IMR-90 (cell line): ENCODE data around the gene NCSTN. TPM values are rescaled to one million over a fixed set of nuclear protein-coding genes. Genes with fewer than 3 reads are reported as not detected.

Source experiments
- ATAC-seq: fragments of 200-7000 bp; cut with Tn5 transposase; 2 replicates; pipeline ENCODE4 v1.9.1; 2020; ENCODE audit warnings: low read depth, mild to moderate bottlenecking, moderate library complexity
- BruUV-seq: library from RNA; stranded (reverse); fragments of 400-500 nt; replicated peaks from 2 replicates; lab custom pipeline; 2021; lab: Mats Ljungman, UMichigan
- CTCF ChIA-PET: fragments of 300-600 bp; formaldehyde crosslinking; extraction: SDS; loops from one replicate; lab custom pipeline; 2021; ENCODE audit warnings: antibody characterized with exemption; lab: Yijun Ruan, JAX
- POLR2A ChIA-PET: fragments of 300-600 bp; sonication (Branson Sonifier 250); formaldehyde crosslinking; loops from one replicate; lab custom pipeline; 2022; ENCODE audit warnings: antibody characterized with exemption; ENCODE audit not compliant: unreplicated experiment; lab: Charles Lee
- DNase-seq: peaks from one replicate; pipeline ENCODE4 v3.0.0; 2013
- H2AFZ ChIP-seq: replicated peaks from 2 replicates; pipeline ENCODE3; 2013; ENCODE audit warnings: low read length, mild to moderate bottlenecking; ENCODE audit not compliant: poor library complexity
- H2AK5ac ChIP-seq: 2 replicates; pipeline ENCODE4 v1.6.1; 2013; ENCODE audit warnings: low read depth, low read length, inconsistent platforms
- H2AK9ac ChIP-seq: replicated peaks from 2 replicates; pipeline ENCODE3; 2013; ENCODE audit warnings: mild to moderate bottlenecking, low read depth, low read length, moderate library complexity; ENCODE audit not compliant: poor library complexity
- H2BK120ac ChIP-seq: 2 replicates; pipeline ENCODE4 v1.6.1; 2013; ENCODE audit warnings: low read depth, low read length, inconsistent platforms
- H2BK15ac ChIP-seq: 3 replicates; pipeline ENCODE4 v1.6.1; 2013; ENCODE audit warnings: low read depth, low read length, inconsistent platforms
- H2BK20ac ChIP-seq: 2 replicates; pipeline ENCODE4 v1.6.1; 2013; ENCODE audit warnings: low read depth, mild to moderate bottlenecking, inconsistent platforms, low read length, moderate library complexity
- H2BK5ac ChIP-seq: 2 replicates; pipeline ENCODE4 v1.6.1; 2013; ENCODE audit warnings: mild to moderate bottlenecking, low read depth, low read length, inconsistent platforms; ENCODE audit not compliant: poor library complexity, severe bottlenecking
- H3K14ac ChIP-seq: replicated peaks from 2 replicates; pipeline ENCODE4 v1.6.1; 2013; ENCODE audit warnings: low read depth, low read length, inconsistent platforms
- H3K18ac ChIP-seq: 2 replicates; pipeline ENCODE4 v1.6.1; 2013; ENCODE audit warnings: low read depth, low read length, control low read depth
- H3K23ac ChIP-seq: 2 replicates; pipeline ENCODE4 v1.6.1; 2013; ENCODE audit warnings: low read depth, low read length, inconsistent platforms
- H3K27ac ChIP-seq: 2 replicates; pipeline ENCODE4 v1.5.1; 2013; ENCODE audit warnings: mild to moderate bottlenecking, control low read depth, low read length; ENCODE audit not compliant: insufficient read depth
- H3K27me3 ChIP-seq: 2 replicates; pipeline ENCODE4 v1.6.1; 2013; ENCODE audit warnings: low read length; ENCODE audit not compliant: control insufficient read depth, insufficient read depth
- H3K36me3 ChIP-seq: 2 replicates; pipeline ENCODE4 v1.6.1; 2013; ENCODE audit warnings: low read length, mixed read lengths; ENCODE audit not compliant: control insufficient read depth, insufficient read depth
- H3K4ac ChIP-seq: 2 replicates; pipeline ENCODE4 v1.6.1; 2013; ENCODE audit warnings: low read depth, low read length, inconsistent platforms
- H3K4me1 ChIP-seq: 2 replicates; pipeline ENCODE4 v1.6.1; 2013; ENCODE audit warnings: low read length, mixed read lengths; ENCODE audit not compliant: control insufficient read depth, insufficient read depth
- H3K4me2 ChIP-seq: 2 replicates; pipeline ENCODE4 v1.6.1; 2013; ENCODE audit warnings: low read depth, mild to moderate bottlenecking, control low read depth, low read length, moderate library complexity
- H3K4me3 ChIP-seq: 2 replicates; pipeline ENCODE4 v1.5.1; 2013; ENCODE audit warnings: low read depth, mild to moderate bottlenecking, control low read depth, low read length, moderate library complexity; ENCODE audit not compliant: insufficient read depth
- H3K56ac ChIP-seq: 2 replicates; pipeline ENCODE4 v1.6.1; 2013; ENCODE audit warnings: low read length, inconsistent platforms; ENCODE audit not compliant: insufficient read depth; ENCODE audit errors: extremely low read depth
- H3K79me1 ChIP-seq, 2 experiments: 2 replicates each; pipeline ENCODE4 v1.6.1; 2013; ENCODE audit warnings: low read length in 2 of 2, inconsistent platforms in 1 of 2, low read depth in 1 of 2
- H3K9ac ChIP-seq: 2 replicates; pipeline ENCODE4 v1.6.1; 2013; ENCODE audit warnings: low read depth, low read length, control low read depth
- H3K9me1 ChIP-seq: 2 replicates; pipeline ENCODE4 v1.6.1; 2013; ENCODE audit warnings: low read length, inconsistent platforms; ENCODE audit not compliant: insufficient read depth
- H3K9me3 ChIP-seq: 2 replicates; pipeline ENCODE4 v1.6.1; 2013; ENCODE audit warnings: low read length; ENCODE audit not compliant: control insufficient read depth, insufficient read depth
- H4K20me1 ChIP-seq: 2 replicates; pipeline ENCODE4 v1.6.1; 2013; ENCODE audit warnings: low read length, inconsistent platforms; ENCODE audit not compliant: insufficient read depth
- H4K5ac ChIP-seq: 2 replicates; pipeline ENCODE4 v1.6.1; 2013; ENCODE audit warnings: mild to moderate bottlenecking, low read depth, low read length, control low read depth
- H4K8ac ChIP-seq, 2 experiments: 2 replicates each; pipeline ENCODE4 v1.6.1; 2013; ENCODE audit warnings: low read depth in 2 of 2, low read length in 2 of 2, control low read depth in 1 of 2, inconsistent platforms in 1 of 2
- H4K91ac ChIP-seq: 2 replicates; pipeline ENCODE4 v1.6.1; 2013; ENCODE audit warnings: low read depth, low read length, inconsistent platforms; ENCODE audit not compliant: insufficient read depth
- BHLHE40 ChIP-seq: fragments of 150-350 bp; IDR thresholded peaks from 2 replicates; pipeline ENCODE4 v1.6.1; 2016; ENCODE audit warnings: mild to moderate bottlenecking, low read depth, low read length
- FOS ChIP-seq: fragments of 150-350 bp; IDR thresholded peaks from 2 replicates; pipeline ENCODE4 v1.6.1; 2016; ENCODE audit warnings: low read depth, low read length
- MAFK ChIP-seq: IDR thresholded peaks from 2 replicates; pipeline ENCODE4 v1.6.1; 2012; ENCODE audit warnings: low read depth, low read length, improper control_type of control experiment
- MXI1 ChIP-seq: IDR thresholded peaks from 2 replicates; pipeline ENCODE4 v1.6.1; 2012; ENCODE audit warnings: low read depth, mild to moderate bottlenecking, low read length, moderate library complexity, borderline replicate concordance
- POLR2A ChIP-seq: IDR thresholded peaks from 2 replicates; pipeline ENCODE4 v1.6.1; 2012; ENCODE audit warnings: mild to moderate bottlenecking, low read depth, low read length
- RAD21 ChIP-seq: IDR thresholded peaks from 2 replicates; pipeline ENCODE4 v1.6.1; 2012; ENCODE audit warnings: low read length, improper control_type of control experiment
- RFX5 ChIP-seq: IDR thresholded peaks from 2 replicates; pipeline ENCODE4 v1.8.0; 2012; ENCODE audit warnings: low read depth, mild to moderate bottlenecking, low read length, moderate library complexity
- whole genome bisulfite sequencing, 2 experiments: methylation state at CpG; one replicate each; pipeline versions ENCODE4 v1.1.5 to v1.1.7; 2013; ENCODE audit warnings: missing lambda C conversion rate in 2 of 2; ENCODE audit not compliant: insufficient read length in 1 of 2; ENCODE audit errors: extremely low coverage in 2 of 2; 5-methylcytosine and 5-hydroxymethylcytosine counted together
- dilution Hi-C: fragments of 300-500 bp; cut with HindIII; formaldehyde crosslinking; loops from one replicate; pipeline ENCODE4 v1.14.3; 2018; ENCODE audit warnings: low sequenced_read_pairs; ENCODE audit not compliant: unreplicated experiment
- in situ Hi-C: fragments of 300-500 bp; cut with MboI; formaldehyde crosslinking; loops from 3 replicates; pipeline ENCODE4 v1.14.3; 2019; ENCODE audit warnings: low sequenced_read_pairs, inconsistent platforms, mixed read lengths
- intact Hi-C: fragments of 100-400 bp; cut with micrococcal nuclease; formaldehyde crosslinking; loops from 2 replicates; pipeline ENCODE4 v1.10.0; 2022
- polyA plus RNA-seq, 3 experiments: library from polyadenylated mRNA; depleted of rRNA; stranded (reverse); fragments of >200 nt; gene quantifications; 2 replicates each; pipeline ENCODE4 v1.2.3, GENCODE V29; 2012; ENCODE audit warnings: low replicate concordance in 1 of 3
- total RNA-seq: library from RNA; depleted of rRNA; stranded (reverse); fragments of >200 nt; gene quantifications from 2 replicates; pipeline ENCODE4 v1.2.3, GENCODE V29; 2012

NCSTN gene
- total and polyA plus RNA-seq, 2 of the 4 experiments (the other 2 are of a cell fraction) = 60.2 to 182 TPM

DNA sequence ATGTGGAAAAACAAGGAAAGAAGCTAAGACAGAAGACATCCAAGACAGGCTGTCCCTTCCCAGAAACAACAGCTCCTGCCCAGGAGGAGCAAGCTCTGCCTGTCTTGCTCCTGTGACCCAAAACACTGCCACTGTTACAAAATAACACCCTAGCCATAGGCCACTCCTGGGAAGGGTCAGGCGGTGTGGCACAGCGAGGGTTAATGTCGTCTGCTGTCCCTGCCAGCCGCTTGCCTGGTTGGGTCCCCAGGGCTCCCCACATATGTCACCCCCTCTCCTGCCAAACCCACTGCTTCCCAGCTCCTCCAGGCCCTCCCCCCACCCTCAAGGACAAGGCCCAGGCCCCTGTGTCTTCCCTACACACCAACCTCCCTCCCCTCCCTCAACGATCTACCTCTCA lies 19.8 kb downstream of the NCSTN start:
- H3K4me3 ChIP-seq = no peak overlapping the region
- no peak overlapping the region; the same call in 1 of the 2 replicates for H3K14ac ChIP-seq
- ATAC-seq (no peak), DNase-seq (no peak)
- H3K79me1 ChIP-seq = no peaks in the 10 kb centered on the region
- no peak overlapping the region for H2AK9ac ChIP-seq
- H3K18ac ChIP-seq = no peak overlapping the region
- no peak overlapping the region for H3K4ac ChIP-seq
- H3K23ac ChIP-seq = no peak overlapping the region
- in situ Hi-C loops (no loop called here), intact Hi-C loops (no loop called here), dilution Hi-C loops (no loop called here)
- no peaks in the 10 kb centered on the region; the same call in 1 of the 2 replicates for H3K9me1 ChIP-seq
- no peak overlapping the region; the same call in 1 of the 2 replicates for H2BK20ac ChIP-seq
- BruUV-seq = no TSS peak
- H2AFZ ChIP-seq = no peak overlapping the region
- H2BK5ac ChIP-seq = no peak overlapping the region
- WGBS, 2 experiments = 20% methylated on average over 1 of the region's 5 CpGs; no CpG with 5 or more reads in 1 of the 2 experiments
- 0 out of 2 replicates have a peak overlapping the region, but pooled peaks have one; percentile 50 for H2AK5ac ChIP-seq
- no peak overlapping the region for H3K56ac ChIP-seq
- H2BK120ac ChIP-seq = no peak overlapping the region
- H3K9me3 ChIP-seq = no peaks in the 10 kb centered on the region
- peaks cover 15% of the 10 kb centered on the region for H3K36me3 ChIP-seq
- H3K4me2 ChIP-seq = no peak overlapping the region
- TF ChIP-seq RAD21 (no peak), MAFK (no peak), MXI1 (no peak), BHLHE40 (no peak), RFX5 (no peak), FOS (no peak), POLR2A (no peak)
- H3K4me1 ChIP-seq = peaks cover 2% of the 10 kb centered on the region; the same call in 1 of the 2 replicates
- no peak overlapping the region; a peak in 1 of 4 replicates for H4K8ac ChIP-seq
- CTCF ChIA-PET = interaction anchor here (0.6 to 1.0 kb wide), 2 partner anchors 13 to 18 kb away, joined by 3 to 4 read pairs; no protein-coding TSS in a partner anchor
- H2BK15ac ChIP-seq = no peak overlapping the region
- no peaks in the 10 kb centered on the region; the same call in 1 of the 2 replicates for H3K27me3 ChIP-seq
- H3K27ac ChIP-seq = no peak overlapping the region
- H4K20me1 ChIP-seq = no peaks in the 10 kb centered on the region; the same call in 1 of the 2 replicates
- no peak overlapping the region for H3K9ac ChIP-seq
- H4K5ac ChIP-seq = no peak overlapping the region; the same call in 1 of the 2 replicates
- POLR2A ChIA-PET = interaction anchor here (0.6 kb wide), 2 partner anchors 22 to 733 kb away, joined by 3 to 5 read pairs; no protein-coding TSS in a partner anchor
- H4K91ac ChIP-seq = no peak overlapping the region
